Kidney (tissue), 14 donors: ENCODE measurements around the gene GLRX. TPM values are rescaled to one million over a fixed set of nuclear protein-coding genes. Genes with fewer than 3 reads are reported as not detected.

ENCODE experiments used
- DNase-seq, 5 donors: peaks; one replicate each; pipeline ENCODE4 v3.0.0-alpha.2; 2013 to 2020
- FAIRE-seq: peaks from 2 replicates; lab custom pipeline; 2012; peaks lifted over from hg19 to GRCh38; lab: Jason Lieb, UNC
- H3K27ac ChIP-seq, 2 donors: one replicate each; pipeline ENCODE4 v1.7.0; 2013; ENCODE audit warnings: low read depth in 2 of 2, low read length in 2 of 2, inconsistent platforms in 1 of 2
- H3K27me3 ChIP-seq: one replicate; pipeline ENCODE4 v1.7.1; 2013; ENCODE audit warnings: low read length, inconsistent platforms; ENCODE audit not compliant: control insufficient read depth, insufficient read depth
- H3K36me3 ChIP-seq, 3 donors: one replicate each; pipeline versions ENCODE4 v1.7.0 to v1.7.1; 2013; ENCODE audit warnings: low read length in 3 of 3, control low read depth in 1 of 3, inconsistent platforms in 1 of 3; ENCODE audit not compliant: insufficient read depth in 3 of 3, control insufficient read depth in 2 of 3
- H3K4me1 ChIP-seq, 3 donors: one replicate each; pipeline versions ENCODE4 v1.7.0 to v1.7.1; 2013; ENCODE audit warnings: low read length in 3 of 3, inconsistent platforms in 1 of 3, low read depth in 1 of 3; ENCODE audit not compliant: control insufficient read depth in 2 of 3, insufficient read depth in 2 of 3
- H3K4me3 ChIP-seq, 3 donors: one replicate each; pipeline versions ENCODE4 v1.7.0 to v1.8.1; 2013; ENCODE audit warnings: low read length in 3 of 3, control low read depth in 1 of 3, inconsistent platforms in 1 of 3
- H3K9ac ChIP-seq, 3 donors: one replicate each; pipeline versions ENCODE4 v1.7.0 to v1.7.1; 2013; ENCODE audit warnings: low read length in 3 of 3, control low read depth in 1 of 3, inconsistent platforms in 1 of 3
- H3K9me3 ChIP-seq, 3 donors: one replicate each; pipeline versions ENCODE4 v1.7.0 to v1.7.1; 2013; ENCODE audit warnings: low read length in 3 of 3, control low read depth in 1 of 3, inconsistent platforms in 1 of 3; ENCODE audit not compliant: control insufficient read depth in 2 of 3, insufficient read depth in 1 of 3
- CTCF ChIP-seq: IDR thresholded peaks from 3 replicates; pipeline ENCODE4 v1.5.1; 2012; ENCODE audit warnings: mild to moderate bottlenecking, moderate library complexity, borderline replicate concordance; ENCODE audit not compliant: insufficient read depth; ENCODE audit errors: extremely low read depth
- intact Hi-C: fragments of 100-400 bp; cut with DNase I; formaldehyde crosslinking; loops from one replicate; pipeline ENCODE4 v1.11.1; 2022
- polyA plus RNA-seq: library from polyadenylated mRNA; stranded (reverse); fragments of 350-450 nt; fragmentation: Illumina TruSeq; extraction: RNeasy Lipid Tissue Mini Kit (QIAGEN cat#74804); gene quantifications from one replicate; pipeline ENCODE4 v1.2.3, GENCODE V29; 2014; ENCODE audit warnings: low read depth, low replicate concordance; ENCODE audit not compliant: insufficient read depth
- total RNA-seq: library from RNA; stranded (reverse); fragmentation: NEBNext Ultra II Directional; extraction: Animal tissue kit (Norgen Biotek cat#: 25700); gene quantifications from one replicate; pipeline ENCODE4 v1.2.1, GENCODE V29; 2021
- donor health status: control.
- donor health status: control.
- donor health status: control.
- donor health status: control.
- donor health status: control.
- donor health status: DM: yes; HTN: yes; CAD: no.
- donor health status: Normal renal cell carcinoma (clear cell type).

Gene GLRX
- total and polyA plus RNA-seq, 2 donors from 2014 or later, result 57.4 to 324 TPM

GRCh38 chr5:95843733-95844223 lies 21.3 kb upstream of the GLRX start:
- no peaks in the 10 kb centered on the region for H3K27me3 ChIP-seq
- DNase-seq, result no peak
- intact Hi-C loops, result no loop called here
- TF ChIP-seq CTCF, result no peak
- no peak overlapping the region for H3K9ac ChIP-seq
- peak overlapping the region in 1 of 2 donors; percentile 79 for H3K27ac ChIP-seq
- FAIRE-seq, result no peak
- H3K4me3 ChIP-seq, result no peak overlapping the region
- H3K36me3 ChIP-seq, result no peaks in the 10 kb centered on the region
- H3K4me1 ChIP-seq, result peaks cover 0 to 9% (median 7%) of the 10 kb centered on the region in 3 donors
- H3K9me3 ChIP-seq, result no peaks in the 10 kb centered on the region

GRCh38 chr5:95842854-95843544 lies 20.5 kb upstream of the GLRX start:
- TF ChIP-seq CTCF, result peak; percentile 49
- intact Hi-C loops, result no loop called here

GRCh38 chr5:95841914-95842812 lies 19.6 kb upstream of the GLRX start:
- no peak for TF ChIP-seq CTCF
- FAIRE-seq, result no peak
- peaks cover 0 to 9% (median 7%) of the 10 kb centered on the region in 3 donors for H3K4me1 ChIP-seq
- H3K9ac ChIP-seq, result no peak overlapping the region
- no peak for DNase-seq
- intact Hi-C loops, result no loop called here
- H3K4me3 ChIP-seq, result no peak overlapping the region
- H3K27me3 ChIP-seq, result no peaks in the 10 kb centered on the region
- no peak overlapping the region for H3K27ac ChIP-seq
- H3K9me3 ChIP-seq, result no peaks in the 10 kb centered on the region
- no peaks in the 10 kb centered on the region for H3K36me3 ChIP-seq

More at GRCh38 chr5:95842854-95843544, 20.5 kb upstream of the GLRX start:
- Histone ChIP-seq H3K4me3 (no peak overlapping the region), H3K9me3 (no peaks in the 10 kb centered on the region), H3K9ac (peak overlapping the region in 1 of 3 donors; percentile 2), H3K4me1 (peaks cover 0 to 9% (median 7%) of the 10 kb centered on the region in 3 donors), H3K27me3 (no peaks in the 10 kb centered on the region), H3K36me3 (no peaks in the 10 kb centered on the region), H3K27ac (peak overlapping the region; percentile 55 to 79)
- FAIRE-seq (no peak), DNase-seq (peak in 2 of 5 donors; percentile 49 to 82)
